Measurements from ENCODE around the gene ZNF282.
"Not testable (repeated sequence)": the region's sequence is repeated elsewhere in the genome, so short reads cannot be mapped to it uniquely, and the experiment has no call there.

GRCh38 chr7:149226366-149226765 is 31.0 kb downstream of the ZNF282 start:
- TF ChIP-seq GLIS3 (CRISPR knock-in tag; IDR thresholded peaks at IDR 0.05); PATZ1 (CRISPR knock-in tag; IDR thresholded peaks at IDR 0.05; ENCODE audit: borderline replicate concordance); ZC3H10 (CRISPR knock-in tag; IDR thresholded peaks at IDR 0.05); PPARA (CRISPR knock-in tag; IDR thresholded peaks at IDR 0.05; ENCODE audit: borderline replicate concordance); RARB (CRISPR knock-in tag; IDR thresholded peaks at IDR 0.05); TSHZ2 (CRISPR knock-in tag; IDR thresholded peaks at IDR 0.05); ZNF8 (CRISPR knock-in tag; IDR thresholded peaks at IDR 0.05); ZNF70 (CRISPR knock-in tag; IDR thresholded peaks at IDR 0.05); ZFP30 (CRISPR knock-in tag; IDR thresholded peaks at IDR 0.05); CSDC2 (CRISPR knock-in tag; IDR thresholded peaks at IDR 0.05): not testable (repeated sequence)

Measured in SK-N-SH treated with all-trans-retinoic acid at 6 μM for 48 hours (cell line).